HepG2 (cell line): ENCODE results near the gene TP63. TPM values are rescaled to one million over a fixed set of nuclear protein-coding genes. Genes with fewer than 3 reads are reported as not detected.

ENCODE experiments used
- ATAC-seq: fragments of 200-7000 bp; cut with Tn5 transposase; 3 replicates; pipeline ENCODE4 v1.9.1; 2020; ENCODE audit warnings: mild to moderate bottlenecking, moderate library complexity
- BruUV-seq: library from RNA; stranded (reverse); fragments of 400-500 nt; replicated peaks from 2 replicates; lab custom pipeline; 2021; lab: Mats Ljungman, UMichigan
- CTCF ChIA-PET: fragments of 300-600 bp; formaldehyde crosslinking; extraction: SDS; loops from one replicate; lab custom pipeline; 2021; ENCODE audit warnings: low total read pairs, inconsistent platforms, low intra/inter-chr PET ratio; lab: Yijun Ruan, JAX
- POLR2A ChIA-PET: fragments of 350-600 bp; sonication (Branson Sonifier 250); formaldehyde crosslinking; loops from one replicate; lab custom pipeline; 2020; ENCODE audit warnings: antibody characterized with exemption, inconsistent platforms; lab: Yijun Ruan, JAX
- DNase-seq: peaks from one replicate; pipeline ENCODE4 v3.0.0-alpha.2; 2015; ENCODE audit warnings: low spot score
- FAIRE-seq: peaks from 3 replicates; lab custom pipeline; 2011; peaks lifted over from hg19 to GRCh38; lab: Jason Lieb, UNC
- H2AFZ ChIP-seq: one replicate; pipeline ENCODE4 v1.6.1; 2011; ENCODE audit warnings: low read length, inconsistent platforms
- H3K27ac ChIP-seq: fragments of 300-600 bp; 3 replicates; pipeline ENCODE4 v1.8.0; 2011; ENCODE audit warnings: mixed run types, mild to moderate bottlenecking, mixed read lengths, low read length, inconsistent platforms; ENCODE audit not compliant: insufficient read depth; ENCODE audit errors: extremely low read length
- H3K27me3 ChIP-seq, 2 experiments: fragments of 200-600 bp in 1 of 2; 2 replicates in 1 of 2; 3 replicates in 1 of 2; pipeline versions ENCODE4 v1.6.0 to v1.8.0; 2011; ENCODE audit warnings: low read length in 2 of 2, mild to moderate bottlenecking in 2 of 2, moderate library complexity in 2 of 2, inconsistent platforms in 1 of 2; ENCODE audit not compliant: insufficient read depth in 2 of 2, control insufficient read depth in 1 of 2
- H3K36me3 ChIP-seq, 2 experiments: fragments of 200-600 bp in 1 of 2; replicated peaks in 1 of 2; 2 replicates in 1 of 2; 3 replicates in 1 of 2; pipeline versions ENCODE4 v1.5.1 to v1.8.0; 2011; ENCODE audit warnings: low read length in 2 of 2, inconsistent platforms in 1 of 2; ENCODE audit not compliant: insufficient read depth in 2 of 2, control insufficient read depth in 1 of 2
- H3K4me1 ChIP-seq: 2 replicates; pipeline ENCODE4 v1.5.1; 2012; ENCODE audit warnings: low read length, inconsistent platforms; ENCODE audit not compliant: insufficient read depth
- H3K4me2 ChIP-seq: 2 replicates; pipeline ENCODE4 v1.6.0; 2011; ENCODE audit warnings: low read depth, low read length, inconsistent platforms
- H3K4me3 ChIP-seq, 3 experiments: fragments of 200-600 bp in 1 of 3; sonication (generic), shearing (Covaris generic) in 1 of 3; replicated peaks in 1 of 3; 2 replicates each; pipeline ENCODE4 v1.5.1; 2011 to 2016; ENCODE audit warnings: low read length in 3 of 3, inconsistent platforms in 2 of 3, low read depth in 2 of 3, mild to moderate bottlenecking in 2 of 3, control low read depth in 1 of 3, mixed read lengths in 1 of 3; ENCODE audit not compliant: insufficient read depth in 1 of 3
- H3K79me2 ChIP-seq: one replicate; pipeline ENCODE4 v1.6.1; 2011; ENCODE audit warnings: low read length, inconsistent platforms; ENCODE audit not compliant: insufficient read depth
- H3K9ac ChIP-seq: 2 replicates; pipeline ENCODE4 v1.6.0; 2011; ENCODE audit warnings: mild to moderate bottlenecking, low read depth, low read length, inconsistent platforms; ENCODE audit not compliant: insufficient read depth
- H3K9me3 ChIP-seq: 2 replicates; pipeline ENCODE4 v1.5.1; 2012; ENCODE audit warnings: mild to moderate bottlenecking, low read length
- H4K20me1 ChIP-seq: 2 replicates; pipeline ENCODE4 v1.6.0; 2011; ENCODE audit warnings: inconsistent platforms, mild to moderate bottlenecking, low read length, moderate library complexity; ENCODE audit not compliant: insufficient read depth
- ATAD3A ChIP-seq: sonication (generic); formaldehyde crosslinking; IDR thresholded peaks from 2 replicates; pipeline ENCODE4 v1.4.0; 2020; ENCODE audit warnings: missing genetic modification reagents
- DMTF1 ChIP-seq: sonication (generic); formaldehyde crosslinking; IDR thresholded peaks from 2 replicates; pipeline ENCODE4 v1.4.0; 2020; ENCODE audit warnings: mild to moderate bottlenecking, missing genetic modification reagents
- HNRNPLL ChIP-seq: fragments of 200-400 bp; formaldehyde crosslinking; IDR thresholded peaks from 2 replicates; pipeline ENCODE4 v1.6.1; 2017; ENCODE audit warnings: mild to moderate bottlenecking, low read depth, low read length; ENCODE audit not compliant: poor library complexity, severe bottlenecking
- KDM2A ChIP-seq: sonication (generic); formaldehyde crosslinking; IDR thresholded peaks from 2 replicates; pipeline ENCODE4 v1.4.0; 2020; ENCODE audit warnings: low read depth, missing genetic modification reagents, borderline replicate concordance
- TGIF2 ChIP-seq: IDR thresholded peaks from 2 replicates; pipeline ENCODE4 v1.6.1; 2016; ENCODE audit warnings: control low read depth, missing compliant biosample characterization
- ZBTB38 ChIP-seq: sonication (generic); formaldehyde crosslinking; IDR thresholded peaks from 2 replicates; pipeline ENCODE4 v1.5.1; 2020; ENCODE audit warnings: mild to moderate bottlenecking, missing genetic modification reagents
- ZNF205 ChIP-seq: IDR thresholded peaks from 2 replicates; pipeline ENCODE4 v1.6.1; 2018; ENCODE audit warnings: missing biosample characterization, missing genetic modification reagents
- ZNF33A ChIP-seq: sonication (generic); formaldehyde crosslinking; IDR thresholded peaks from 2 replicates; pipeline ENCODE4 v1.5.1; 2020; ENCODE audit warnings: missing genetic modification reagents, mild to moderate bottlenecking, moderate library complexity, borderline replicate concordance
- ZNF44 ChIP-seq: sonication (generic); formaldehyde crosslinking; IDR thresholded peaks from 2 replicates; pipeline ENCODE4 v1.5.1; 2020; ENCODE audit warnings: mild to moderate bottlenecking, missing genetic modification reagents
- WGBS: methylation state at CpG from one replicate; pipeline ENCODE4 v1.1.6; 2017; ENCODE audit warnings: low lambda C conversion rate; 5-methylcytosine and 5-hydroxymethylcytosine counted together
- in situ Hi-C: cut with HindIII; loops from 2 replicates; pipeline ENCODE4 v1.10.0; 2017; ENCODE audit warnings: low pct_unique_long_range_greater_than_20kb; ENCODE audit not compliant: extremely low pct_ligation_motif_present
- intact Hi-C: fragments of 100-400 bp; cut with micrococcal nuclease; formaldehyde crosslinking; loops from one replicate; pipeline ENCODE4 v1.10.0; 2022; ENCODE audit not compliant: unreplicated experiment
- polyA plus RNA-seq, 8 experiments: library from polyadenylated mRNA; depleted of rRNA in 3 of 8; stranded (reverse) in 7 of 8; unstranded in 1 of 8; fragments of >200 nt; fragmentation: Illumina TruSeq in 4 of 8; extraction: Trizol in 4 of 8; gene quantifications; 2 replicates each; pipeline versions ENCODE4 v1.2.1 to v1.2.3, GENCODE V29; 2011 to 2016; ENCODE audit warnings: low read depth in 4 of 8, missing spikeins in 1 of 8, mixed read lengths in 1 of 8; ENCODE audit not compliant: insufficient read depth in 1 of 8
- total RNA-seq, 5 experiments: library from RNA; depleted of rRNA; stranded (reverse); fragments of >200 nt; fragmentation: Illumina TruSeq; extraction: Trizol; gene quantifications; 2 replicates each; pipeline ENCODE4 v1.2.3, GENCODE V29; 2016; ENCODE audit warnings: low read depth in 1 of 5
- TF ChIP-seq, protein P1 (sequence below), 2 experiments: fragments of 450-650 bp in 1 of 2; sonication (generic) in 1 of 2; formaldehyde crosslinking in 1 of 2; IDR thresholded peaks; 2 replicates each; pipeline versions ENCODE4 v1.6.1 to v1.8.0; 2016 to 2022; ENCODE audit warnings: antibody characterized with exemption in 1 of 2, mild to moderate bottlenecking in 1 of 2, missing genetic modification reagents in 1 of 2

Gene TP63
- total and polyA plus RNA-seq, 2 of the 13 experiments (the other 11 are each of a cell fraction or from before 2014, with no cell fraction given), result not detected

- TF ChIP-seq ZBTB38 (CRISPR knock-in tag) (no peak), ATAD3A (CRISPR knock-in tag) (no peak)
These were observed 163.3 kb downstream of the TP63 start (continued) for GRCh38 chr3:189794518-189794917.

- in situ Hi-C loops (no loop called here), intact Hi-C loops (no loop called here)
- no peaks in the 10 kb centered on the region for H3K27me3 ChIP-seq
- no TSS peak for BruUV-seq
- WGBS, result 23% methylated on average over 5 of the region's 5 CpGs
- no peaks in the 10 kb centered on the region for H3K36me3 ChIP-seq
- H3K4me1 ChIP-seq, result no peaks in the 10 kb centered on the region
- FAIRE-seq (no peak), ATAC-seq (no peak), DNase-seq (no peak)
- no peak overlapping the region for H2AFZ ChIP-seq
- no peak overlapping the region for H3K9ac ChIP-seq
- H3K4me3 ChIP-seq, result no peak overlapping the region
- H3K27ac ChIP-seq, result no peak overlapping the region
- no peak overlapping the region for H3K4me2 ChIP-seq
- ChIA-PET CTCF (no interaction called here), POLR2A (no interaction called here)
- no peaks in the 10 kb centered on the region for H3K9me3 ChIP-seq
- no peaks in the 10 kb centered on the region for H4K20me1 ChIP-seq
- H3K79me2 ChIP-seq, result no peaks in the 10 kb centered on the region
- TF ChIP-seq HNRNPLL, result no peak
- TF ChIP-seq, protein P1, sequence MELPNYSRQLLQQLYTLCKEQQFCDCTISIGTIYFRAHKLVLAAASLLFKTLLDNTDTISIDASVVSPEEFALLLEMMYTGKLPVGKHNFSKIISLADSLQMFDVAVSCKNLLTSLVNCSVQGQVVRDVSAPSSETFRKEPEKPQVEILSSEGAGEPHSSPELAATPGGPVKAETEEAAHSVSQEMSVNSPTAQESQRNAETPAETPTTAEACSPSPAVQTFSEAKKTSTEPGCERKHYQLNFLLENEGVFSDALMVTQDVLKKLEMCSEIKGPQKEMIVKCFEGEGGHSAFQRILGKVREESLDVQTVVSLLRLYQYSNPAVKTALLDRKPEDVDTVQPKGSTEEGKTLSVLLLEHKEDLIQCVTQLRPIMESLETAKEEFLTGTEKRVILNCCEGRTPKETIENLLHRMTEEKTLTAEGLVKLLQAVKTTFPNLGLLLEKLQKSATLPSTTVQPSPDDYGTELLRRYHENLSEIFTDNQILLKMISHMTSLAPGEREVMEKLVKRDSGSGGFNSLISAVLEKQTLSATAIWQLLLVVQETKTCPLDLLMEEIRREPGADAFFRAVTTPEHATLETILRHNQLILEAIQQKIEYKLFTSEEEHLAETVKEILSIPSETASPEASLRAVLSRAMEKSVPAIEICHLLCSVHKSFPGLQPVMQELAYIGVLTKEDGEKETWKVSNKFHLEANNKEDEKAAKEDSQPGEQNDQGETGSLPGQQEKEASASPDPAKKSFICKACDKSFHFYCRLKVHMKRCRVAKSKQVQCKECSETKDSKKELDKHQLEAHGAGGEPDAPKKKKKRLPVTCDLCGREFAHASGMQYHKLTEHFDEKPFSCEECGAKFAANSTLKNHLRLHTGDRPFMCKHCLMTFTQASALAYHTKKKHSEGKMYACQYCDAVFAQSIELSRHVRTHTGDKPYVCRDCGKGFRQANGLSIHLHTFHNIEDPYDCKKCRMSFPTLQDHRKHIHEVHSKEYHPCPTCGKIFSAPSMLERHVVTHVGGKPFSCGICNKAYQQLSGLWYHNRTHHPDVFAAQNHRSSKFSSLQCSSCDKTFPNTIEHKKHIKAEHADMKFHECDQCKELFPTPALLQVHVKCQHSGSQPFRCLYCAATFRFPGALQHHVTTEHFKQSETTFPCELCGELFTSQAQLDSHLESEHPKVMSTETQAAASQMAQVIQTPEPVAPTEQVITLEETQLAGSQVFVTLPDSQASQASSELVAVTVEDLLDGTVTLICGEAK (IDR thresholded peaks at IDR 0.05), result no peak
- TF ChIP-seq, protein P1 (CRISPR knock-in tag; IDR thresholded peaks at IDR 0.05), result no peak
- no peak for TF ChIP-seq ZNF33A (CRISPR knock-in tag)
- TF ChIP-seq KDM2A (CRISPR knock-in tag), result no peak
- no peak for TF ChIP-seq DMTF1
- no peak for TF ChIP-seq ZNF205 (CRISPR knock-in tag)
- no peak for TF ChIP-seq ZNF44
- TF ChIP-seq TGIF2 (CRISPR knock-in tag), result no peak
These were observed 166.0 kb downstream of the TP63 start for GRCh38 chr3:189797103-189797750.
